DMS 273 (cell line): ENCODE data around the gene NTRK3.

Experiments
- DNase-seq: peaks from one replicate; lab custom pipeline; 2025; ENCODE audit not compliant: unreplicated experiment; lab: John Stamatoyannopoulos, UW

The NTRK3 gene

GRCh38 chr15:88232771-88233201, 23.8 kb downstream of the NTRK3 start:
- no peak for DNase-seq

DNA sequence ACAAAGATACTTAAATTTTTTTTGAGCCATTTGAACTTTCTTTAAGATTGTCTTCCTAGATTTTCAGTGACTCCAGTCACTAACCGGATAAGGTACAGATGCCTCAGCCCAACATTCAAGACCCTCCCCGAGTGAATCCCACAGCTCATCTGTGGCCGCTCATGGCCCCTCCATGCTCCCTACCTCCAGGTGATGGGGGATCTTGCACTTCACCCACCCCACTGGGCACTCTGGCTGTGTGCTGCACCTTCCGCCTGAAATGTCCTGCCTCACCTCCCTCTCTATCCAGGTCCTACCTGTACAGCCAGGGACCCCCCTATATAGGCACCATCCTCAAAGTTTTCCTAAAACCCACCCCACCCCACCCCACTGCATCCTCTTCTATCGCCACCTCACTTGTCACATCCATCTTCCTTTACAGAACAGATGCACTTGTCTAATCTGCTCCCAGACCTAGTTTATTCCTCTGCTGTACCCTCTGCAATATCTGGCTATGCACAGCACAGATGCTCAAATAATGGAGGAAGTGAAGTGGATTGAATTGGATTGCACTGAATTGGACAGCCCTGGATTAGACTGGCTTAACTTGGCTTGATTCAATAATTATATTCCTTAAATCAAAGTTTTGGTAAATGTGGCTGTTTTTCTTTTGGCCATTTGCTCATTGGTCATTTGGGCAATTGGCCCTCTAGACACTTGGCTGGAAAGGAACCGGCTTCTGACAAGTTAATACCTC, 24.5 kb downstream of the NTRK3 start:
- DNase-seq, result no peak

GRCh38 chr15:88230823-88231222, 25.7 kb downstream of the NTRK3 start:
- DNase-seq, result no peak

- DNase-seq, result no peak
Observed at GRCh38 chr15:88225461-88225860, 31.1 kb downstream of the NTRK3 start.

GRCh38 chr15:88223084-88223483, 33.5 kb downstream of the NTRK3 start:
- no peak for DNase-seq

DNA sequence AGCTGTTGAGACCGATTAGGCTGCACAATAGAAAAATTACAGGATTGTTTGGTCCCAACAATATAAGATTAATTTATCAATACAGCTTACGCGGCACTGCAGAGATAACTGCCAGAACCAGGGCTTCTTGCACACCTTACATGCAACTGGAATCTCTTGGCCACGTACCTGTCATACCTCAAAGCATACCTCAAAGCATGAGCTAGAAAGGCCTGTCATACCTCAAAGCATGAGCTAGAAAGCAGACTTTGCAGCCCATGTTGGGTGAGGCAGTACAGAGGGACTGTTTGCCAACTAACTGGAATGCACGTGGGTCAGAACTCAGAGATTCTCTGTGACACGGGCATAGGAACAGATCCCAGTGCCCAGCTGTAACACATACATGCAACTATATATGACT, 34.7 kb downstream of the NTRK3 start:
- no peak for DNase-seq

- no peak for DNase-seq
Observed at GRCh38 chr15:88220443-88221335, 35.9 kb downstream of the NTRK3 start.

- DNase-seq, result no peak
Observed at GRCh38 chr15:88219623-88220022, 36.9 kb downstream of the NTRK3 start.

- peak; percentile 70 for DNase-seq
Observed at GRCh38 chr15:88218557-88219221, 37.9 kb downstream of the NTRK3 start.

DNA sequence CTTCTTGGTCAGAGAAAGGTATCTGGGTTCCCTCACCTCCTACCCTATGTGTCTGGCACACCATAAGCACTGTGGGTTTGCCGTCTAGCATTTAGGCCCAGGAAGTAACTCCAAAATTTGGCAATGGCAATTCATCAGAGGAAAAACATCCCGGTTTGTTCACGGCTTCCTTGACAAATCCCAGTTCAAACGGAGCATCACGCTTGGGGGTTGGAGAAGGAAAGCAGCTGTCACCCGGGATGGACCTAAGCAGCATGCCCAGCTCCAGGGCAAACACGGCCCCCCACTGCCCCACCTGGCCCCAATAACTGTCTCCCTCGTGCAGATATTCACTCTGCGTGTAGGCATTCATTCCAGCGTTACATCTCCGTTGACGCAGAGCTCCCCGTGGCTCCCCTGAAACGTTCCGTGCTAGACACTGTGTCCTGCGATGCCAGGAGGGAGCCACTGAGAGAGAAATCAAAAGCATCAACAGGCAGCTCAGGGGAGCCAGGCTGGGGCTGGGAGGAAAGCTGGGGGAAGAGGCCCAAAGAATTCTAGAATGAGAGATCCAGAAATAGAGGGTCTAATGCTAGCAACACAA, 41.4 kb downstream of the NTRK3 start:
- DNase-seq, result no peak

GRCh38 chr15:88209111-88209510, 47.4 kb downstream of the NTRK3 start:
- DNase-seq, result no peak

DNA sequence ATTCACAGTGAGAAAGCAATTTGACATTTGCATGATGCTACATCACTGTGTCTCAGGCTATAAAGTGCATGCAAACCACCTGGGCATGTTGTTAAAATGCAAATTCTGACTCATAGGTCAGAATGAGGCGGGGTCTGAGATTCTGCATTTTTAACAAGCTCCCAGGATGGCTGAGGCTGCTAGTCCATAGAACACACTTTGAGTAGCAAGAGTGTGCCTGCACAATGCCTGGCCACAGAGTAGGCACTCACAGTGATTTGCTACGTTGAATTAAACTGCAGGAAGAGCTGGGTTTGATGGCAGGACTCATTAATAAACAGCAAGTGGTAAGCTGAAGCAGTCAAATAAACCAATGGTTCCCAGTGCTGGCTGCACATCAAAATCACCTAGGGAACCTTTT, 48.1 kb downstream of the NTRK3 start:
- no peak for DNase-seq

GRCh38 chr15:88207565-88207964, 49.0 kb downstream of the NTRK3 start:
- no peak for DNase-seq

GRCh38 chr15:88204584-88204983, 52.0 kb downstream of the NTRK3 start:
- no peak for DNase-seq

DNA sequence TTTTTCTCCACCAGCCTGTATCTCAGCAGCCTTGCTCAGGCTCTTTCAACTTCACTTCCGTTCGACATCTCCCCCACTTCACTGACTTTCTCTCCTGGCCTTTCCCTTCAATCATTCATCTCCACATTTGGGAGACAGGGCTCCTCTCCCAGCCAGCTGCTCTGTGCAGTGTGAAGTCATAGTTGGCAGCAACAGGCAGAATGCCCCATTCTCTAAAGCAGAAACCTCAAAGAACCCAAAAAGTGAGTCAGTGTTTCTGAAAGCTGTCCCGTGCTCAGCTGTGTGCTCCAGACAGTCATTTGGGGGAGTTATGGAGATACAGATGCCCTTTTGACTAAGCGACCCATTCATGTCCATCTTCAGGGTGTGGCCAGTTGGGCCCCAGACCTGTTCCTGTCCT, 54.3 kb downstream of the NTRK3 start:
- peak; percentile 20 for DNase-seq

DNA sequence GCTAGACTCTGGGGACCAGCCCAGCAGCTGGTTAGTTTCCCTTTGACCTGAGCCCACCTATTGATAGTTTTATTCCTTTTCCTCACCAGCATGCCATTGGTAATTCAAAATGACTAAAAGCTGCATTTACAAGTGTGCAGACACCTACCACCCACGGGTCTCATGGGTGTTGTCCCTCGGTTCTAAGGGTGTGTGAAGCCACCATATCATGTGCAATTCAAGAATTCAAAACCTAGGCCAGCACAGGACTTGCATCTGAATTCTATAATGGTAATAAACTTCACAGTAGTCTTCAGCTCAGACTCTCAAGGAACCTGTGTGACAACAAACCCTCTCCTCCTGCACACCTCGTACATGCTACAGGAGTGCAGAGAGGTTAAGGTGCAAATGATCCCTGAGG, 55.3 kb downstream of the NTRK3 start:
- DNase-seq, result no peak

DNA sequence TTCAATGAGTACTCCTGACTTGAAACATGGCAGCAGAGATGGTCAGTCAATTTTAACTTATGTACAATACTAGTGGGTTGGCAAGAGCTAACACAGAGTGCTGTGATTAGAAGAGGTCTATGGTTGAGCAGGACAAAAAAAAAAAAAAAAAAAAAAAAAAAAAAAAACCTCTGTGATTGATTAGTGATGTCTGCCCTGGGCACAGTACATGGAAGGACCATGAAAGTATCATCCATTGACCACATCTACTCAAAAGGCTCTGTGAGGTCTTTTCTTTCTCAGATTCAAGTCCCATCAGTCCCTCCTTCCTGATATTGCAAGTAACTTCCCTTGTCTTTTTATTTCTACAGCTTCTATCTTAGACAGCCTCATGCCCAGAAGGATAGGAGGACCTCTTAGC, 59.6 kb downstream of the NTRK3 start:
- DNase-seq, result no peak

DNA sequence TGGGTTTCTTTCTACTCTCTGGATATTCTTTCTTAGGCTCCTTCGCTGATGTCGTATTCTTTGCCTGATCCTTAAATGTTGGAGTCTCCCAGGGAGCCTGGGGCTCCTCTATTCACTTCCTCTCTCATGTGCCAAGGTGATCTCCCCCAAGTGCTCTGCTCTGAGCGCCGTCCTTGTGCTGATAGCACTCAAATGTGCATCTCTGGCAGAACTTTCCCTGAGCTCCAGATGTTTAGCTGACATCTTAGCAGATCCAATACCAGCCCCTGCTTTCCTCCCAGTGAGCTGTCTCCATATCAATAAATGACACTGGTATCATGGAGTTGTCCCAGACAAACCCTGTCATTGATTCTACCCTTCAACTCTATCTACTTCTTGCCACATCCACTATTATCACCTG, 62.4 kb downstream of the NTRK3 start:
- no peak for DNase-seq

- DNase-seq, result peak; percentile 10
Observed at GRCh38 chr15:88193415-88193814, 63.1 kb downstream of the NTRK3 start.

DNA sequence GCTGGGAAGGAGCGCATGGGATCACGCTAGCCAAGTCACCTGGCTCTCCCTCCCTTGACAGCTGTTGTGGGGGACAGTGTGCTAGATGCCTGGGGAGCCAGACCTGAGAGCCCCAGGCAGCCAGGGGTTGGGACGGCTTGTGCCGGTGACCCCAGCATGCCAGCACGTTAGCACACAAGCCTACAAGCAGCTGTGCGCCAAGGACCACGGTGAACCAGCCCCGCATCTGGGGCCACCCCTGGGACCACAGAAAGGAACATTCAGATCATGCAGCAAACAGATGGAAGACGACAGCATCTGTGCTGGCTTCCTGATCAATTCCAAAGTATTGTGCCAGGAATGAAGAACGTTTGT, 64.8 kb downstream of the NTRK3 start:
- DNase-seq, result no peak

DNA sequence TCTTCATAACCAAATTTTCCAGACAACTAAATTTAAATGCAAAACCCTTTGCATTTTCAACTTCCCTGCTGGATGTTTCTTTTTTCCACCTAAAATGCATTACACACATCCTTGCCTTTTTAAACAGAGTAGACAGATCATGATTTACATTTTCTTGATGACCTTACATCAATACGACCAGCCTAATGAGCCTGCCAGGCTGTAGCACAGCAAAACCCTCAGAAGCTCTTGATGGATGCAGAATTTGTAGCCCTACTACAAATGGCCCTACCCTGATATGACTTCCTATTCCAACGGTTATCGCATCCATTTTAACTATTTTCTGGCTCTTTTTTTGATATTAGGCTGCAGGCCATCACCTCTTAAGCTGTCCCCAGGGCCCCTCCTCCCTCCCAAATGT, 66.3 kb downstream of the NTRK3 start:
- no peak for DNase-seq

DNA sequence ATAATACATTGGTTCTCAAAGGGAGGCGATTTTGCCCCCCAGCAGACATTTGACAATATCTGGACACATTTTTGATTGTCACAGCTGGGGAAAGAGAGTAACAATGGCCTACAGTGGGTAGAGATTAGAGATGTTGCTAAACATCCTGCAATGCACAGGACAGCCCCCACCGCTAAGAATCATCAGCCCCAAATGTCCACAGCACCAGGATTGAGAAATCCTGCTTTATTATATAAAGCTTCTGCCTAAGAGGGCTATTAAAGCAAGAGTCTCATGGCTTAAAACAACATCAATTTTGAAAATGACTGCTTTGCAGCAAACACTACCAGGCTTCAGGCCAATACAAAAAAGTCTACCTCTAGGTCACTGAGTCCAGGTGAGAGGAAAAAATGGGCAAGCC, 68.2 kb downstream of the NTRK3 start:
- DNase-seq, result no peak
